ENCODE results near the gene RBMY1E. TPM values are rescaled to one million over a fixed set of nuclear protein-coding genes. Genes with fewer than 3 reads are reported as not detected.
"Not testable (repeated sequence)": the region's sequence is repeated elsewhere in the genome, so short reads cannot be mapped to it uniquely, and the experiment has no call there.

Gene RBMY1E
- not detected for total RNA-seq
- polyA plus RNA-seq: not detected
- not detected for total RNA-seq

GRCh38 chrY:21917932-21918331, at the start of gene RBMY1E:
Gene RBMY1E (minus strand): TSS chrY:21918032. CDS start chrY:21916054, 1,978 bp downstream.
- H3K9me3 ChIP-seq (ENCODE audit: control insufficient read depth in 2 of 3, low read length in 3 of 3); H3K36me3 Mint-ChIP-seq; DNase-seq; H3K27me3 Mint-ChIP-seq; ATAC-seq; H3K4me1 Mint-ChIP-seq; H3K27ac ChIP-seq (ENCODE audit: low read depth, low read length); H3K4me1 ChIP-seq (ENCODE audit: control insufficient read depth in 2 of 2, insufficient read depth in 2 of 2, low read length in 2 of 2); H3K4me3 ChIP-seq (ENCODE audit: low read length); H3K4me3 Mint-ChIP-seq; POLR2A ChIA-PET; H3K9me3 Mint-ChIP-seq; intact Hi-C loops (cut with micrococcal nuclease); H3K27ac Mint-ChIP-seq; CTCF ChIA-PET; H3K36me3 ChIP-seq (ENCODE audit: control insufficient read depth in 2 of 3, insufficient read depth in 3 of 3, low read length in 3 of 3); H3K27me3 ChIP-seq (ENCODE audit: control insufficient read depth in 2 of 2, insufficient read depth in 2 of 2, low read length in 2 of 2): not testable (repeated sequence)

- H3K27ac Mint-ChIP-seq; ATAC-seq; POLR2A ChIA-PET; DNase-seq; CTCF ChIA-PET; H3K36me3 ChIP-seq (ENCODE audit: control insufficient read depth in 2 of 3, insufficient read depth in 3 of 3, low read length in 3 of 3); H3K27ac ChIP-seq (ENCODE audit: low read depth, low read length); H3K4me3 ChIP-seq (ENCODE audit: low read length); H3K4me1 Mint-ChIP-seq; H3K9me3 ChIP-seq (ENCODE audit: control insufficient read depth in 2 of 3, low read length in 3 of 3); H3K4me3 Mint-ChIP-seq; H3K9me3 Mint-ChIP-seq; H3K36me3 Mint-ChIP-seq; H3K27me3 Mint-ChIP-seq; H3K27me3 ChIP-seq (ENCODE audit: control insufficient read depth in 2 of 2, insufficient read depth in 2 of 2, low read length in 2 of 2); intact Hi-C loops (cut with micrococcal nuclease); H3K4me1 ChIP-seq (ENCODE audit: control insufficient read depth in 2 of 2, insufficient read depth in 2 of 2, low read length in 2 of 2): not testable (repeated sequence)
Observed at GRCh38 chrY:21894426-21894825, 23.4 kb downstream of the RBMY1E start, which contains the start of gene RBMY1D. Gene RBMY1D (minus strand): TSS chrY:21894526. CDS start chrY:21892513, 2,013 bp downstream.

- H3K27ac Mint-ChIP-seq; H3K9me3 ChIP-seq (ENCODE audit: control insufficient read depth in 2 of 3, low read length in 3 of 3); CTCF ChIA-PET; H3K4me1 Mint-ChIP-seq; H3K4me3 ChIP-seq (ENCODE audit: low read length); H3K36me3 Mint-ChIP-seq; H3K9me3 Mint-ChIP-seq; H3K4me3 Mint-ChIP-seq; POLR2A ChIA-PET; intact Hi-C loops (cut with micrococcal nuclease); H3K27ac ChIP-seq (ENCODE audit: low read depth, low read length); DNase-seq; H3K4me1 ChIP-seq (ENCODE audit: control insufficient read depth in 2 of 2, insufficient read depth in 2 of 2, low read length in 2 of 2); H3K36me3 ChIP-seq (ENCODE audit: control insufficient read depth in 2 of 3, insufficient read depth in 3 of 3, low read length in 3 of 3); ATAC-seq; H3K27me3 ChIP-seq (ENCODE audit: control insufficient read depth in 2 of 2, insufficient read depth in 2 of 2, low read length in 2 of 2); H3K27me3 Mint-ChIP-seq: not testable (repeated sequence)
Observed at GRCh38 chrY:21869407-21870076, 48.3 kb downstream of the RBMY1E start.

Other genes with a start within 250 kb of the RBMY1E start
- gene RBMY1D, start 23.5 kb downstream of the RBMY1E start, total RNA-seq: not detected
- gene RBMY1D, start 23.5 kb downstream of the RBMY1E start, polyA plus RNA-seq: not detected

Measured in naive thymus-derived CD4-positive, alpha-beta T cell (primary cell).